Colon (tissue), 2 donors: ENCODE results near the gene PRPF38B.
"Not testable (repeated sequence)": the region's sequence is repeated elsewhere in the genome, so short reads cannot be mapped to it uniquely, and the experiment has no call there.

Experiments
- FAIRE-seq: peaks from 2 replicates; lab custom pipeline; 2012; peaks lifted over from hg19 to GRCh38; lab: Jason Lieb, UNC
- donor health status: control.
- donor health status: control.

The PRPF38B gene

DNA sequence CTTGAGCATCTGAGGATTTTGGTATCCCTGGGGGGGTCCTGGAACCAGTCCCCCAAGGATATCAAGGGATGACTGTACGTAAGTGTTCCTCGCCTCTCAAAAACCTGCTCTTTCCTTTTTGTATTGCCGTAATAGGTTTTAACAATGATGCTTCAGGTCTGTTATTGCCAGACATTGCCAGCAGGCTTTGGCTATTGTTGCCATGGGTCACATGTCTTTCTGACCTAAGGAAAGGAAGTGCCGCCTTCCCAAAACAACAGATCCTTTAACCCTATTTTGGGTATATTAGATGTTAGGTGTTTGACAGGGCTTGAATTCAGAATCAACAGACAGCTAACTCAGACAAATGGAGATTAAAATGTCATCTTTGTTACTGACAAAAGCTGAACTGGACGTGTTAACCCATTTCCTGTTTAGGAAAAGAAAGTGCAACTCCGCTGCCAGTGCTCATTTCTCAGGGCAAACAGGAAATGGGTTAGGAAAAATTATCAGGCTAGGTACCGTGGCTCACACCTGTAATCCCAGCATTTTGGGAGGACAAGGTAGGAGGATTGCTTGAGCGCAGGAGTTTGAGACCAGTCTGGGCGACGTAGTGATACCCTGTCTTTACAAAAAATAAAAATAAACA is 12.4 kb upstream of the PRPF38B start:
- FAIRE-seq = no peak

DNA sequence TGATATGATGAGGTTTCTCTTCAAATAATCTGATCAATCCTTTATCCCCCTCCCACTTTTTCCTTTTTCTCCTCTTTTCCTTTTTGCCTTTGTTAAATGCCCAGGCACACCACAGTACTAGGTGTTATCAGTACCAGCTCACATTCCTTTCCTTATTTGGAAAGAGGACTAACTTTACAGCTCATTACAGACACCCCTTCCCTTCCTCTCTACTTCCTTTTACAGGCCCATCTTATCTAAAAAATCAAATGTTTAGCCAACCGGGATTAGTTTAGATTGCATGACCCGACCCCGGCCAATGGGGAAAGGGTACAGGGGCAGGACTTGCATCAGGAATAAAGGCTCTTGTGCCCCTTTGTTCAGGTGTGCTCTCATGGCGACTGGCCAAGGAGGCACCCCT is 10.4 kb upstream of the PRPF38B start:
- not testable (repeated sequence) for FAIRE-seq

DNA sequence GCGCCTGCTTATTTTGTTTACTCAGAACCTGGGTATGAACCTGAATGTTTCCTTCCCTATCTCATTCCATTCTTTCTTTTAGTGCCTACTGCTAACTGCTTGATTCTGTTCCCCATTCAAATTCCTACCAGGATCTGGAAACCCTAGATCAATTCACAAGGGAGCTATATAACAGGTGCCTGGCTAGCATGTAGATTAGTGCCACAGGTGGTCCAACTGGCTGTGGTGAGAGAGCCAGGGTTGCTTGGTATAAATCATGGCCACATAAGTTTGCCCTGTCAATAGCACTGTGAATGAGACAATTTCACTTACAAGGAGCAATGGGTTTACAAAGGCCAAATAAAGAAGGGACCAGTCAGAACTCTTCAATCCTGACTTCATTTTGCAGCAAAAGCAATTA is 6.6 kb upstream of the PRPF38B start:
- FAIRE-seq = no peak

DNA sequence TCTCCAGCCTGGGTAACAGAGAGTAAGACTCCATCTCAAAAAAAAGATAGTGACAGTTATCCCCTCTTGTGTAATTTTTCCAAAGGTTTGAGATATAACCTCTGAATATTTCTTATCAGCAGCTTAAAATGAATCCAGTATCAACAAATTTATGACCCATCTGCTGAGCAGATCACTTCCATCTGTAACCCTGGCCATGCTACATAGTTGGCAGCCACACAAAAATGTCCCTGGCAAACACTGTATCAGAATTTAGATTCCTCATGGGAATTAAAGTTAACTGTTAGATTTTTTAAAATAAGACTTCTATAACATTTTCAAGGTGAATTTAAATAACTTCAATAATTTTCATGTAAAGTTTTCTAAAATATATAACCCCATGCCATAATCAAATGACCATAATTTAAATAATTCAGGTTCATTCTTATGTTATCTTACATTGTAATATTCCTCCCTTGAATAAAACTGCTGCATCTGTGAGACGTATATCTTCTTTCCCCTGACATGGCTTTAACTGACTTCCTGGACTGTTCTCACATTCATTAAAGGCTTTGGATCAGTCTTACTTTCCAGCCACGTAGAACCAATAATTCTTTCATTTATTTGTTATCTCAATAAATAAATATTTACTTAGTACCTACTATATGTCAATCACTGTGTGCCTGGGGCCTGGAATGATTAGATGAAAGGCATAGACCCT is 5.3 kb upstream of the PRPF38B start:
- no peak for FAIRE-seq

DNA sequence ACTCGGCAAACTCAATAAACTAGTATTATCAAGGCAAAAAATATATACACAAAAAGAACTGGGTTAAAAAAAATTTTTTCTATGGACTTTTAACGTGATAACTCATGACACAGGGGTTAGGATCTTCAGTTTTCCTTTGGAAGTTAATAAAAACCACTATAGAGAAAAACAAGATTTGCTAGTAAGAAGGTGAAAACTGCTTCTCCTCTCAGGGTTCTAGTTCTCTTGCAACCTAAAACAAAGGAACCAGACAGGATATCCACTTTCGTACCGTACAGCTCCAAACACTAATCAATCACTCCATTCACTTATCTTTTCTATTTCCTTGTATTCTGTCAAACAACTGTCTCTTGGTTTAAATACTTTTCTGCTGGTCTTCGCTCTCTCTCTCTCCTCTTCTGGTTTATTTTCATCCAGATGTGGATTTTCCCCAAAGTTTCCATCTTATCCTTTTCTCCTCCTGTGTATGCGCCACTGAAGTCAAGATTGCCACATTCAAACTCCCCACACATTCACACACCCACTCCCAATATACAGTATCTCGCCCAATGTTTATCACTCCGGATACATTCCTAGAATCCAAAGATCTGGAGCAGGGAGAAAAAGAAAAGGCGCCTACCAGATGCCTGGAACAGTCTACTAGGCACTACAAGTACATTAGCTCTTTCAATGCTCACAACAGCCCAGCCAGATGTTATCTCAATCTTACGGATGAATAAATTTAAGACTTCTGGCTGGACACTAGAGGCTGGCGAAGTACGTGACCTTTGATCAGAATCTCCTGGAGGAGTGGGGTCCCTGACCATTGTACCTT is 775 bp upstream of the PRPF38B start:
- FAIRE-seq = no peak

DNA sequence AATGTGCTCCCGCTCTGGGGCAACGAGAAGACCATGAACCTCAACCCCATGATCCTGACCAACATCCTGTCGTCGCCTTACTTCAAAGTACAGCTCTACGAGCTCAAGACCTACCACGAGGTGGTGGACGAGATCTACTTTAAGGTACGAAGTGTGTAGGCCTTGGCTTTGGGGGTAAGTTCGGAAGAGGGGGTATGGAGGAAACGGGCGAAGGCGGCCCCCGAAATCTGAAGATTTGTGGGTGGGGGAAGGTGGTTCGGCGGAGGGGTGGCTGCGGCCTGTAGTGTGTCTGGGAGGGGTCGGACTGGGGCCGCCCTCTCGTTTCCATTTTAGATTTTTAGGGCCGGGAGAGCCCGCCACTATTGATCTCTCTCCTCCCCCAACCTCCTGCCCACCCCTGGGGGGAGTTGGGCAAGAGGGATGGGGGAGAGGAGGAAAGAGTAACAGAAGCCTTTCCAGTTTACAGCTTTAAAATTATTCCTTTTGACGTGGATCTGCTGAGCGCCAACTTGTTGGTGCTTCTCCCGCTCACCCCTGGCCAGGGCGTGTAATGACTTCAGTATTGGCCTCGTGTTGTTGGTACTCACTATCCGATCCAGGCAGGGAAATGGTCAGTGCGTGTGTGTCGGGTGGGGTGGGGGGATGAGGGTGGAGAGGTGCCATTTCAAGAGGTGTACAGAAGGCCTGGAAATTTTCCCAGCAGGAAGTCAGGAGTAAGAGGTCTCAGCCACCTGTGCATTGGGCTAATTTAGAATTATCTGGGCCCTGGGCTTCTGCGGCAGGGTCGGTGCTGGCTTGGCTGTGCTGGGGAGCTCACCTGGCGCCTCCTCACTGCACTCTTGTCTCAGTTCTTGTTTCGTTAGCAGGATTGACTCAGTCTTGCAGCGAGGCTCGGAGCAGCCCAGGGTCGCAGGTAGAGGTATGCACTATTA is 880 bp downstream of the PRPF38B start:
- FAIRE-seq = no peak

DNA sequence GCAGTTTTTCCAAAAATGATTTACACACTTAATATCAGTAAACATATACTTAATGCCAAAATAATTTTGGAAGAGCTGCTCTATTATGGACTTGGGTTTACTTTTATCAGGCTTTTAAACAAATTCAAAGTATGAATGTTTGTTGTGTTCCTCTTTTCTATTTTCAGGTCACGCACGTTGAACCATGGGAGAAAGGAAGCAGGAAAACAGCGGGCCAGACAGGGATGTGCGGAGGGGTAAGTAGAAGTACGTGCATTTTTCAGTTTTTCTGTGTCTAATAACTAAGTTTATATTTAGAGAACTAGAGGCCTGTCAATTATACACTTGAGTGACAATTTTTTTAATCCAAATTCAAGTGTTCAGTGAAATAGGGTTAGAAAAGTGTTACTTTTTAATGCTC is 3.4 kb downstream of the PRPF38B start:
- FAIRE-seq = no peak

DNA sequence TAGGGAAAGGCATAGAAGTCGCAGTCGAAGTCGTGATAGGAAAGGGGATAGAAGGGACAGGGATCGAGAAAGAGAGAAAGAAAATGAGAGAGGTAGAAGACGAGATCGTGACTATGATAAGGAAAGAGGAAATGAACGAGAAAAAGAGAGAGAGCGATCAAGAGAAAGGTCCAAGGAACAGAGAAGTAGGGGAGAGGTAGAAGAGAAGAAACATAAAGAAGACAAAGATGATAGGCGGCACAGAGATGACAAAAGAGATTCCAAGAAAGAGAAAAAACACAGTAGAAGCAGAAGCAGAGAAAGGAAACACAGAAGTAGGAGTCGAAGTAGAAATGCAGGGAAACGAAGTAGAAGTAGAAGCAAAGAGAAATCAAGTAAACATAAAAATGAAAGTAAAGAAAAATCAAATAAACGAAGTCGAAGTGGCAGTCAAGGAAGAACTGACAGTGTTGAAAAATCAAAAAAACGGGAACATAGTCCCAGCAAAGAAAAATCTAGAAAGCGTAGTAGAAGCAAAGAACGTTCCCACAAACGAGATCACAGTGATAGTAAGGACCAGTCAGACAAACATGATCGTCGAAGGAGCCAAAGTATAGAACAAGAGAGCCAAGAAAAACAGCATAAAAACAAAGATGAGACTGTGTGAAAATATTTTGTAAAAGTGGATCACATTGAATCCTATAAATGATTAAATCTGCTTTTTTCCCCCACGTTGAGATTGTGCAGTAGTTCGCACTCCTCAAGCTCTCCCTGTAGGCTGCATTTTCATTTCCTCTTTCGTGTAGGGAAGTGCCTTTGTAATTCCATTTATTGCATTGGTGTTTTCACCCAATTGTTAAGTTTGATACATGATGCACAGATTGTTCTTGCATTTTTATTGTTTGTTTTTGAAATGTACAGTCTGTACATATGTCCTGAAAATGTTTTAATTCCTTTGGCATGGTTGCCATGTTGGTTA is 7.5 kb downstream of the PRPF38B start:
- FAIRE-seq = no peak

DNA sequence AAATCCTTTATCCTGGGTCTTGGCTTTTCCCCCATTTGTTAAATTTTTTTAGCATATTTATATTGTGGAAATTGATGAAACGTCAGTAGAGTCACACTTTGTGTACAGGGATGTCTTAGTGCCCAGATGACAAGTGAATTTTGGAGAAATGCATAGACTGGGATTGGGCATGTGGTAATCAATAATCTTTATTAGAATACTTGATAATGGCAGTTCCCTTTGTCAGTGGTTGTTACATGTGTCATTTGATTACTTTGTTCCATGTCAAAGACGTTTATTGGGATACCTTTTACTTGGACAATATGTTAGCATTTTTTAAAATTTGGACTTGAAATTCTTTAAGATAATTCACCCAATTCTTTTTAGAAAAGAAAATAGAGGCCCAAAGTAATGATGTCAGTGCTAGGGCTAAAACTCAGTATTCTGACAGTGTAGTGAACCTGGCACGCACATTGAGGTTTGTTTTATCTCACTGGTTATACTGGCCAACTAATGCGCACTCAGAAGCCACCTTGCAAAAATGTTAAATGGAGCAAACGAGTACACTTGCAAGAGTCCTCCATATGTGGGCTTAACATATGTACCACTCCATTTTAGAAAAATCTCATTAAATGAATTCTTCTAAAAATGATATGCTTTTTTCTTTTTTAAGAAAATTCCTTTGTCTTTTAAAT is 9.2 kb downstream of the PRPF38B start:
- no peak for FAIRE-seq

DNA sequence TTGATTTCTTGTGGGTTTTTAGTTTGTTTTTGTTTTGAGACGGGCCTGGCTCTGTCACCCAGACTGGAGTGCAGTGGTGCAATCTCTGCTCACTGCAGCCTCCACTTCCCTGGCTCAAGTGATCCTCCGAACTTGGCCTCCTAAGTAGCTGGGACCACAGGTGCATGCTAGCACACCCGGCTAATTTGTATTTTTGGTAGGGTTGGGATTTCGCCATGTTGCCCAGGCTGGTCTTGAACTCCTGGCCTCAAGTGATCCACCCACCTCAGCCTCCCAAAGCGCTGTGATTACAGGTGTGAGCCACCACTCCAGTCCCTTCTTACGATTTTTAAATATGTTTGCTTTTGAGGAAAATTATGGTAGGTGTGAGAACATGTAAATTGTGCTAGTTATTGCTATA is 10.0 kb downstream of the PRPF38B start:
- not testable (repeated sequence) for FAIRE-seq

DNA sequence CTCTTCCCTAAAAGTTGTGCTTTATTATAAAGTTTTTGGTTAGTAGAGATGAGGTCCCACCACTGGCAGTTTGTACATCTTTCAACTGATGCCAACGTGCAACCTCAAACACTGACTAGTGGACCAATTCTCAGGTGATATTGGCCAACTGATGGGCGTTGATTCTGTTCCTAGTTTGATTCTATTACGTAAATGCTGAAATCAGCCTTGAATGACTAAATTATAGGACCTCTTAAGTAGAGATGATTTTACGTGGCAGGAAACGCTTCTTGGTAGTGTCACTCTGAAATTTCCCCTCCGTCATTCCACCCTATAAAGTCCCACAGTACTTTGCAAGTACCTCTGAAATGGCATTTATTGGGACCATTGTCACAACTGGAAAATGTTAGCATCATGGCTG is 11.8 kb downstream of the PRPF38B start:
- no peak for FAIRE-seq

DNA sequence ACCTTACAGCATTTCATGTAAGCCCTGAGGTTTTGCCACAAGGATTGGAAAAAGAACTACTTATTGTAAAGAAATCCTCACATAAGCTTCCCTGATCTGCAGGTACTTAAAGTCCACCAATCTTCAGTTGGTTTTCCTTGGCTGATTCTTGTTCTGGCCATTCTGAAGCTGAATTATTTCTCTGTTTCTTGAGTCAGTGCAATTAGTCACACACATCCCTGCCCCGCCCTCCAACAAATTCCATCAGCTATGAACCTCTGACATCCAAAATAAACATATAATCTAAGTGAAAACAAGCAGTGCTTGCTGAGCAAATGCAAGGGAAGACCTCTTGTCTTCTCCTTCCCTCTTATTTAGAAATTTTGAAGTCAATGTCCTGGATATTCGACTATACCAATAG is 12.4 kb downstream of the PRPF38B start:
- FAIRE-seq = no peak

DNA sequence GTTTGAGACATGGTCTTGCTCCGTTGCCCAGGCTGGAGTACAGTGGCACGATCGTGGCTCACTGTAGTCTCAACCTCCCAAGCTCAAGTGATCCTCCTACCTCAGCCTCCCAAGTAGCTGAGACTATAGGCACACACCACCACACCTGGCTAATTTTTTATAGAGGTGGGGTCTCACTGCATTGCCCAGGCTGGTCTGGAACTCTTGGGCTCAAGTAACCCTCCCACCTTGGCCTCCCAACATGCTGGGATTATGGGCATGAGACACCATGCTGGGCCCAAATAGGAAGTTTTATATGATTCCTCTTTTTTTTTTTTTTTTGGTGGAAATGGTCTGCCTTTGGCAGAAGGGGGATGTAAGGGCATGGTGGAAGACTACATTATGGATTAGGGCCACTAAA is 14.5 kb downstream of the PRPF38B start:
- no peak for FAIRE-seq

DNA sequence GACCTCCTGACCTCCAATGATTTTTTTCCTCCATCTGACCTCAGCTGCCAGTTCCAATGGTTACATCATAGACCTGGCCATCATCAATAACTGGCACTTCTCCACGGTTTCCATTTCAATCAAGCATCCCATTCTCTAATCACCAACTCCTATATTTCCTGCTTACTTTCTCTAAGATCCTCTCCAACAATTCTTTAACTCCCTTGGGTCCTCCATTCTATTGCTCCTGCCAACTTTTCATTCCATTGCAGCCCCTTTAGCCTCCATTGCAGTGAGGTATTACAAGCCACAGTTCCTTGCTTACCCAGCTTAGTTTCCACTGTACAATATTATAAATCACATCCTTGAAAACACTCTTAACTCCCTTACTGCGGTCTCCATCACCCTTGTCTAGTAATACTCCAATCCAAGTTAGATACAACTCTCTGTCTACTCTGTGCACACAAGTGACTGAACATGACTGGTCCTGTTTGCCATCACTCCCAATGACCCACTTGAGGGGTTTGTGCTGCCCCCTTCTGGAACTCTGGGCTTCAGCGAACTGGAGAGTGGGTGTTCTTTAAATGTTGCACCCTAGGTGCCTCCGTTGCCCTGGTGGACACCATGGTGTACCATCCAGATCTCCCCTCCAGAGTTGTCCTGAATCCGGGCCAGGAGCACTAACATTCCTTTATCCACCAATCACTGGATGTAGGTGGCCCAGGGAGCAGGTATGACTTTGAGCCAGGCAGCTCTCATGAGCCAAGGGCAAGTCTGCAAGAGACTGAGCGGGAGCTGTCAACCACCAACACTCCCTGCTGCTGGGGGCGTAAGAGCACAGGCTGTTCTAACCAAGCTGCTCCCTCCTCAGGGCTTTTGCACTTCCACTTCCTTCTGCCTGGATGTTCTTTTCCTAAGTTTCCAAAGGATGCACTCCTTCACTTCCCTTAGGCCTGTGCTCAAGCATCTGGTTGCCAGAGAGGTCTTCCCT is 16.9 kb downstream of the PRPF38B start:
- FAIRE-seq = no peak

DNA sequence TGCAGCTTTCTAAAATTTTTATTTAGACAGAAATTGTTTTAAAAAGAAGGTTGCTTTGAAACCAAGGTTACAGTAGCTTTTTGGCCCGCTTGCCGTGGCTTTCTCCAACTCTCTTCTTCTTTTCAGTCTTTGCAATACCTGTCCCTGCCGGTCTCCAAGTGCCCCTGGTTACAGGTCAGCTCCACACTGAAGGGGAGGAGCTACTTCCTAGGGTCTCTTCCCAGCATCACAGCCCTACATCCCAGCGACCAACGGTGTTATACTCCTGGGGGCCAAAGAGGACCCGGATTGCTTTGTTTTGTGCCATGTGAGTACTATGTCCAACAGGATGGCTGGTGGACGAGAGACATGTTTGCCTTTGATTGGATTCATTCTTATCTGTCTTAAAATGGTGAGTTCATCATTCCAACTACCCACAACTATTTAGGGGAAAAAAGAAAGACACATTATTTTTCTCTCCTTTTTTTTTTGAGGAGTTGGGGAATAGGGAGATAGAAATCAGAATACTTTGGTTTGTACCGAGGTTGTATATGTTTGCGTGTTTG is 20.6 kb downstream of the PRPF38B start, which contains the start of gene FNDC7:
Gene FNDC7 (plus strand): TSS at position 303 of the 545 bp plus-strand sequence. CDS start 26 bp downstream, at position 329.
- no peak for FAIRE-seq

DNA sequence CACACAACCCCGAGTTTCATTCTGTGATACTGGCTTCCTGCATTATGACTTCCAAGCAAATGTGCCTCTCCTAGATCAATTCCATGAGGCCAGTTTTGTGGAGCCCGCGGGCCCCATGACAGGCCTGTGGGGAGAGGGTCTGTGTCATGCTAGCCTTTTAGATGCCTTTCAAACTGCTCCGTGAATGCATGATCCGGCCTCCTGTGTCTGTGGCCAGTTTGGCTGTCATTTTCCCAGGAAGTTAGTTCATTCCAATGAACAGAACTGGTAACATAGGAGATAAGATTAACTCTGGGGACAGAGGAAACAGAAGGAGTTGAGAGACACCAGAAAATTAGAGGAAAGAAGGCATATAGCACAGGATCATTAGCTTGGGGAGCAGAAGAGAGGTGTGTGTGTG is 23.8 kb downstream of the PRPF38B start:
- FAIRE-seq = no peak

DNA sequence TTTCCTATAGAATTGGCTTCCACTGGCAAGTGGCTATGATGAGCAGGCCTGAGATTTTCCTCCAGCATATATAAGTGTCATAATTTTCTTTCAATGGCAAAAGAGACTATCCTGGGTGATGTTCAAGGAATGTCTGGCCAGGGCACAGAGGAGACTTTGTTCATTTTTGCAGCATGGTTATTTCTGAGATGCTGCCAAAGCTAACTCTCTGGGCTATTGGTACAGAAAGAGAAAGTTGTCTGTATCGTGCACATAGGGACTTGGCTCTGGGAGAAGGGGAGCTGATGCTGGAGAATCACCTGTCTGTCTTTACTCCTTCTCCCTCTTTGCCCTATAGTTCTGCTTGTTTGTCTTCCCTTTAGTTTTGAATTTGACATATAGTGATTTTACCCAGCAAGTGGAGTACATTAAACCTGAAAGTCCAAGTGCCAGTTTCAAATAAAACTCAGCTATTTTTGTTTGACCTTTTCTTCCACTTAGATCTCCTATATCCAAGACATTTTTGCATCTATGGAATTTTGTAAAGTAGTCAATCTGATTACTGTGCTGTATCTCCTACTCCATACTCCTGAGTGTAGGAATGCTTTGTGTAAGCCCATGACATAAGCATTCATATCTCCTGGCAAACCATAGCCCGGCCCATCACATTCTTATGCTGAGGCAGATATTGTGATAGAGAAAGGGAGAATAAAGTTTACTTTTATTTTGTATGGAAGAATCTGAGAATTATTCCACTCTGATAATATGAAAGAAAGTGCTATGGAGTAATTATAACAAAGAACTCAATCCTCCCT is 24.5 kb downstream of the PRPF38B start:
- FAIRE-seq = no peak

DNA sequence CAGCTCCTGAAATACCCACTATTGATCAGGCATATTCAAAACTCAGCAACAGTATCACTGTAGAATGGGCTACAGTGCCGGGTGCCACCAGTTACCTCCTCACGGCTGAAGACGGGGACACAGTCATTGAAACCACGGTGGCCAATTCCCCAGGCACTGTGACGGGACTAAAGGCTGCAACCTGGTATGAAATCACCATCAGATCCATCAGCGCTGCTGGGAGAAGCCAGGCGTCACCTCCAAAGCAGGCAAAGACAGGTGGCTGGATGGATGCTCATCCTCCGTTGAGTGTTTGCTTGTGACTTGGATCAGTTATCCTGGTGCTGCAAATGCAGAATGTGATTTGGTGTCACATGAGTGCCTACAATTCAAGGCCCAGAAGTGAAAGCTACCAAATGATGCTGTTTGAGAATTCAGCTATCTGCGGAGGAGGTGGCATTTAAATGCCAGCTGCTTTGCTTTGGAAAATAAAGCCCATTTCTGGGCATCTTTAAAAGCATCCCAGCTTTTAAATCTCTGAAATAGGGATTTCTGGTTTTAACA is 25.7 kb downstream of the PRPF38B start:
- FAIRE-seq = no peak
